GM18508 (cell line): Measurements from ENCODE around the gene GPRC5B.

Experiments
- ATAC-seq: cut with Tn5 transposase; IDR thresholded peaks from one replicate; pipeline ENCODE4 v1.9.1; 2021; ENCODE audit warnings: moderate number of reproducible peaks; ENCODE audit not compliant: insufficient read depth, unreplicated experiment

Gene GPRC5B

GRCh38 chr16:19851476-19851875 lies 33.2 kb downstream of the GPRC5B start:
- no peak for ATAC-seq

DNA sequence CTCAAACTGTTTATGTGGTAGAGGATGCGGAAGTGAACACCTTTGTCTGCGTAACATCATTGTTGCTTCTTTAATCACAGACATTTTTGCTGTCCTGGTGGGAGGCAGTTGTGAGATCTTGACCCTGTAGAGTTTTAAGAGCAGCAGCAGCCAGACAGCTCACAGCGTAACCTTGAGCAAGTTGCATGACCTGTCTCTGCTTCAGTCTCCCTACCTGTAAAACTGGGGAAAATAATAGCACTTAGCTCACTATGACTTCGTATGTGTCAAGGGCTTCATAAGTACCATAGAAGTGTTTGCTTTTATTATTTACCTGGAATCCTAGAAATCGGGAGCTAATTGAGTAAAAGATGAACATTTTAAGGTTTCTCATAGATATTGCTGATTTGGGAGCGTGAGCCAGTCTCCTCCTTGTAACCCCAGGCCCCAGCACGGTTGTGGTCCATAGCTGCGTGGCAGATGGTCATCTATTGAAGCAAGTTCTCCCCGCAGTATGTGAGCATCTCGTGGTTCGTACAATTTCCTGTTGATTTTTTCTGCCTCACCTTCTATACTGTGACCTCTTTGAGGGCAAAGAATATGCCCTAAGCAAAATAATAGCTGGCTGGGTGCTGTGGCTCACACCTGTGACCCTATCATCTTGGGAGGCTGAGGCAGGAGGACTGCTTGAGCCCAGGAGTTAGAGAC lies 34.4 kb downstream of the GPRC5B start:
- no peak for ATAC-seq

GRCh38 chr16:19848756-19849155 lies 35.9 kb downstream of the GPRC5B start:
- no peak for ATAC-seq

GRCh38 chr16:19846436-19846835 lies 38.2 kb downstream of the GPRC5B start:
- no peak for ATAC-seq

GRCh38 chr16:19844945-19845641 lies 39.6 kb downstream of the GPRC5B start:
- no peak for ATAC-seq

DNA sequence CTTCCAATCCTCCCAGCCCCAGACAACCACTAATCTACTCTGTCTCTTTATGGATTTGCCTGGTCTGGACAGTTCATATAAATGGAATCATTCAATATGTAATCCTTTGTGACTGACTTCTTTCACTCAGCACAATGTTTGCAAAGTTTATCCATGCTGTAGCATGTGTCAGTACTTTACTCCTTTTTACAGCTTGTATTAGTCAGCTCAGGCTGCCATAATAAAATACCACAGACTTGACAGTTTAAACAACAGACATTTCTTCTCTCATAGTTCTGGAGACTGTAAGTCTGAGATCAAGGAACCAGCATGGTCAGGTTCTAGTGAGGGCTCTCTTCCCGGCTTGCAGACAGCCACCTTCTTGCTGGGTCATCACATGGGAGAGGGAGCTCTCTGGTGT lies 41.3 kb downstream of the GPRC5B start:
- ATAC-seq = no peak

- ATAC-seq = no peak
Measured at GRCh38 chr16:19842426-19843157, 42.1 kb downstream of the GPRC5B start.

GRCh38 chr16:19841184-19841583 lies 43.5 kb downstream of the GPRC5B start:
- ATAC-seq = no peak

DNA sequence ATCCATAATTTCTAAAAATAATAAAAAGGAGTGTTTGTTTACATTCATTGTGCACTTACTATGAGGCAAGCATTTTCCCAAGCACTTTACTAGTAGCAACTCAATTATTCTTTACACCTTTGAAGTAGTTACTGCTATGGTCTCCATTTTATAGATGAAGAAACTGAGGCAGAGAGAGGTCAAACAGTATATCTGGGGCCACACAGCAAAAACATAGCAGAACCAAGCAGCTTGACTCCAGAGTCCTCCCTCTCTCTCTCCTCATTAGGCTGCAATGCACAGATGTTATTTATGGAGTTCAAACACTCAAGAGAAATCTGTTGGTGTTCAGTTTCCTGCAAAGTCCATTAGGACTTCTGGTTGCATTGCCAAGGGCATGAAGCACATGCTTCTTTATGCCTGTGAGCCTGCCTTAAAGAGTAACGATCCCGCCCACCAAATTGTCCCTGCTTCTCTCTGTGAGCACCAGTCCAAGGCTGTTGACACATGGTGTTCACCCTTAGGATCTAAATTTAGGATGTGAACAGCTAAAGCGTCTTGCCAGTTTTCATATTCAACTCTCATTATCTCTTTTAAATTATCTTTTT lies 44.0 kb downstream of the GPRC5B start:
- no peak for ATAC-seq

DNA sequence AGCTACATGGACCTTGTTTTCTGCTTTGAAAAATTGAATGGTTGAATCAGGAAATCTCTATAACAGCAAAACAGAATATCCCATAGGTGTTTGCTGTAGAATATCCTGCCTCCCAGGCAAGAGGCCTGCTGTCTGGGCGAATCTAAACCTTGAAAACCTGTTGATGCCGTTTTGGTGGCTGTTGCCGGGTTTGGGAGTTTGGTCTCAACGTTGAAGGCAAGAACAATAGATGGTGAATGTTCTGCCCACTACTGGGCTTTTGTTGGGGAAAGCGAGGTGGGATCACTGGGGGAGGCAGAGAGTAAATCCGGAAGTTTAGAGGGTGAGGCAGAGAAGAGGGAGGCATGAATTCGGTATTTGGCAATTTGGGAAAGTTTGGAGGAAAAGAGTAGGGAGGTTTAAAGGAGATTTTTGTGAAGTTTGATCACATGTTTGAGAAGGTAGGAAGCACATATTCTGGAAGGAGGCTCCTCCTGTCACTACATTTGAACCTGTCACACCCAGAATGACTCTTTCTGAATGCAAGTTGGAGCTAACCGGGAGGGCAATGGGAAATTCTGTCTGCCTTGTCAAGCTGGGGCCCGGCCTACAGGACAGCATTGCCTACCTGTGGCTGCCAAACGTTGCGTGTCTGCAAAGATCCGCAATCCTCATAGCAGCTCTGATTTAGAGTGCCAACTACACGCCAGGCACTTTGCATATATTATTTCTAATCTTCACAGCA lies 46.5 kb downstream of the GPRC5B start:
- no peak for ATAC-seq

- ATAC-seq = no peak
Measured at GRCh38 chr16:19837331-19837980, 47.2 kb downstream of the GPRC5B start.

- ATAC-seq = no peak
Measured at GRCh38 chr16:19835968-19836421, 48.7 kb downstream of the GPRC5B start.

DNA sequence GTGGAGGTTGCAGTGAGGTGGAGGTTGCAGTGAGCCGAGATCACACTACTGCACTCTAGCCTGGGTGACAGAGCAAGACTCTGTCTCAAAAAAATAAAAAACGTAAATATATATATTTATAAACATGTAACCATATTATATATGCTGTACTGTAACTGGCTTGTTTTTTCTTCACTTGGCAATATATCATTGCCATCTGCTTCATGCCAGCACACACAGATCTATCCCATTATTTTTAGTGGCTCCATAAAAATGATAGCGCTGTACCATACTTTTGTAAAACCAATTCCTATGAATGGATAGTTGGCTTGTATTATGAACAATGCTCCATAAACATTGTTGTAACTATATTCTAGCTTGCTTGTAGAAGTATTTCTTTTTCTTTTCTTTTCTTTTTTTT lies 49.5 kb downstream of the GPRC5B start:
- ATAC-seq = no peak

DNA sequence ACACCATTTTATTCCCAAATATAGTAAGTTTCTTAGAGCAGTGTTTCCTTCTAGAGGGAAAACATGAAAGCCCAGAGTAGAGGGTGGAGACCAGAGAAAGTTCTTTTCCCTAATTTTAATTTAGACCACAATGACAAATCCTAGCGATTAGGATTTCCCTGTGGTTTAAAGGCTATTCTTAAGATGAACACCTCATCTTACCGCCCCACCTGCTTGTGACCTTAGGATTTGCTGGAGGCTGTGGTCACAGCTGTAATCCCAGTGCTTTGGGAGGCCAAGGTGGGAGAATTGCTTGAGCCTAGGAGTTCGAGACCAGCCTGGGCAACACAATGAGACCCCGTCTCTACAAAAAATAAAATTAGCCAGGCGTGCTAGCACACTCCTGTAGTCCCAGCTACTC lies 51.1 kb downstream of the GPRC5B start:
- no peak for ATAC-seq

GRCh38 chr16:19833176-19833575 lies 51.5 kb downstream of the GPRC5B start:
- ATAC-seq = no peak

DNA sequence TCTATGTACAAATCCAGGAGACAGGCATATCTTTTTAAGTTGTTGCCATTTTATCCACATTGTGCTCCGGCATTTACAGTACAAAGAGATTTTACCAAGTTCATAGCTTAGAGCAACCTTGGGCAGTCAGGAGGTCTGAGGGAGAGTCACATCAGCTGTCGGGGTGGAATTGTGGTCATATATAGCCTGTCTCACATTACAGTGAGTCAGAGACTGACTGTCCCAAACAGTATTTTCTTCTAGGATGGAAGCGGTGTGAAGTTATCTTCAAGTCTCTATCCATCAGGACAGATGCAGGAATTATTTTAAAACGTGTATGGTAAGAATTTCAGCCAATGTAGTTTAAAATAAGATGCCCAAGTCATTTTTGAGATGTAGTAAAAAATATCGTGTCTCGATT lies 53.0 kb downstream of the GPRC5B start:
- no peak for ATAC-seq

DNA sequence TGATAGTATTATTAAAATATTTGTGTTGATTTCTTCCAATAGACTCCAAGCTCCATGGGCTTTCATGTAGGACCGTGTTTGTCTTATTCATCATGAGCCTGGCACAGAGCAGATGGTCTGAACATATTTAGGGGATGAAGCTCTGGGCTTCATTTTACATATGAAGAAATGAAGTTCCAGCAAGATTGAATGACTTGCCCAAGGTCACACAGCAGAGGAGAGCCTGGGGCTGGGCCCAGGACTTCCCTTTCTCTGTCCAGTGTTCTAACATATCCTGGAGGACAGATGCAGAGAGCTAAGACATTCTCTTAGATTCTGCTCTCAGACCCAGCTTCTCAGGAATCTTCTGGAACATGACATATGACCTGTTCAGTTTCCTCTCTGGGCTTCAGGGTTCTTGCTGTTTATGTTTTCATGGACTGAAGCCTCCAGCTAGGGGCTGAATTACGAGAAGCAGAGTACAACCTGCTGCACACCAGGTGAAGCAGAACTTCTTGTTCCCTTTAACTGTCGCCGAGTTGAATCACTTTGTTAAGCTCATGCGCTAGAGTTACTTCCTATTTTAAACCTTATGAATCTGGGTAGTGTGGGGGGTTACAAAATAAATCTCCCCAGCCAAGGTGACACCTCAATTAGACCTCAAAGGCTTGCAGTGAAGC lies 53.6 kb downstream of the GPRC5B start:
- no peak for ATAC-seq

DNA sequence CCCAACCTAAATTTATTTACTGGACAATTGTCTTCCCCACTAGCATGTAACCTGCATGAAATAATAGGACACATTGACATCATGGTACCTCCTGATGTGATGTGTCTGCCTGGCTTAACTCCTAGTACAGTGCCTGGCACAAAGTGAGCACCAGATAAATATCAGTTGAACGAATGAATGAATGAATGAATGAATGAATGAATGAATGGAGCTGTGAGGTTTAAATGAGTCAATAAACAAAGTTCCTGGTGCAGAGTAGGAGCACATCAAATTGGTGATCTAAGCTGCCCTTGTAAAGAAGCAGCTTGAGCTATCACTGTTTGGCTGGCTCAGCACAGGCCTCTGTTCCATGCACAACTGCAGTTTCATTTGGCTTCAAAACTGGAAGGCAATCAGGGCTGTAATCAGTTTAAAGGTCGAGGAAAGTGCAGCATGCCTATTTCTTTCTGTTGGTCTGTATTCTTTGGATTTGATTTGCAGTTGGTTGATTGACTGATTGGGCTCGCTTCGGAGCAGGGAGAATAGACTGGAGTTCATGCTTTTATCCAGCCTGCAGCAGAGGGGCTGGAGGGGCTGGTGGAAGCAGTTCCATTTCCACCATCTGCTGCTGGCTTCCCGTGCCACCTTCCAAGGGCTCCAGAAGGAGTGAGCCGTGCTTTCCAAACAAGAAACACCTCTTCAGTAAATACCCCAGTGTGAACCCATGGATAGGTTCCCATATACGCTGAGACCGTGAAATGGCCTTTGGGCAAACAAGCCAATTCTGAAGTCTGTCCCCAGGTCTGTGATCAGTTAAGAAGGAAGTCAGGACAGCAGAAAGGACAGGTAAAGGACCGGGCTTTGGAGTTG lies 54.6 kb downstream of the GPRC5B start:
- ATAC-seq = no peak
